WI38 (cell line): Measurements from ENCODE around the gene FBLL1.

ENCODE experiments used
- H3K4me3 ChIP-seq: 2 replicates; pipeline ENCODE4 v1.5.1; 2011; ENCODE audit warnings: low read depth, mild to moderate bottlenecking, control low read depth, low read length
- CTCF ChIP-seq: IDR thresholded peaks from 2 replicates; pipeline ENCODE4 v1.5.1; 2012; ENCODE audit warnings: low read depth, mild to moderate bottlenecking, control low read depth, low read length

FBLL1 gene

DNA sequence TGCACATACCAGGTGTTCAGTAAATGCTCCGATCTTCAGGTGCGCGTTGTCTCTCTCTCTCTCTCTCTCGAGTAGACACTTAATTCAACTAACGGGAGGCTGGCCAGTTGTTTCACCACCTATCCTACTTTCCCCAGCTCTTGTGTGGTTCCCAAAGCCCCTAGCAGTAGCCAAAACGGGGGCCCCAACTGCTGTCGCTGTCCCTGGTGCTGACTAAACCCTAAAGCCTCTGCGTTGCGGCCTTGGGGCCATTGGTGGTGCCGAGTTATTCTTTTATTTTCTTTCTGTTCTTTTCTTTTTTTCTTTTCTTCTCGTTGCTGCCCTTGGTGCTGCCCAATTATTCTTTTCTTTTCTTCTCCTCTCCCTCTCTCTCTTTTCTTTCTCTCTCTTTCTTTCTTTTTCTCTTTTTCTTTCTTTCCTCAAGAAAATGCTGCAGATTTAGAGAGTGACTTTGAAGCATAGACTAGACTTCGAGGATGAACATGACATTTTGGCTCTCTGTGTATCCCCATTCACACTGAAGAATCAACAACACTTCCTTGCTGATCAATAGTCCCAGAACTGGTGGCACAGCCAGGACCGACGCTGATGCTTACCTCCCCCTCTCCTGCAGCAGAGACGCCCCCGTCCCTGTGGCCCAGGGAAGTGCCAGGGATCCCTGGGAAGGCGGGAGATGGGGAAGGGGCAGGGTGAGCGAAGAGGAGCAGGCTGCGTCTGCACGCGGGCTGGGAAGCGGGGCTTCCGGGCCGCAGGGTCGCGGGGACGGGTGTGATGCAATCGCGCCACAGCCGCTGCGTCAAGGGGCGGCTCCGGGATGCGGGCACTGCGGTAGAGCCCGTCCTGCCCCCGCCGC is at the start of gene FBLL1:
FBLL1 (plus strand) TSS at position 785 of the 853 bp plus-strand sequence. CDS start 200 bp downstream, outside the sequence.
- no peak for TF ChIP-seq CTCF
- no peak within 1 kb of the TSS for H3K4me3 ChIP-seq

DNA sequence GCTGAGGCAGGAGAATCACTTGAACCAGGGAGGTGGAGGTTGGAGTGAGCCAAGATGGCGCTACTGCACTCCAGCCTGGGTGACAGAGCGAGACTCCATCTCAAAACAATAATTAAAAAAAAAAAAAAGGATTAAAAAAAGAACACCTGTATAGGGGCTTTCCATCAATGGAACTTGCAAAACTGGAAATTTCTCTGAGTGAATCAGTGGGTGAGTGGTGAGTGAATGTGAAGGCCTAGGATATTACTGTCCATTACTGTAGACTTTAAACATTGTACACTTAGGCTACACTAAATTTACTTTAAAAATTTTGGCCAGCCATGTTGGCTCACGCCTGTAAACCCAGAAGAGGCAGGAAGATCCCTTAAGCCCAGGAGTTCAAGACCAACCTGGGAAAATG is 48.5 kb upstream of the FBLL1 start:
- no peak overlapping the region for H3K4me3 ChIP-seq
- TF ChIP-seq CTCF: no peak

- TF ChIP-seq CTCF: no peak
Observed at GRCh38 chr5:168481330-168481788, 47.7 kb upstream of the FBLL1 start.

GRCh38 chr5:168482361-168482760 is 46.7 kb upstream of the FBLL1 start:
- TF ChIP-seq CTCF: no peak

More at GRCh38 chr5:168481330-168481788, 47.7 kb upstream of the FBLL1 start:
- no peak overlapping the region for H3K4me3 ChIP-seq

GRCh38 chr5:168486136-168486879 is 42.8 kb upstream of the FBLL1 start, which contains the start of gene RARS1:
TSS of gene RARS1 (plus strand) at chr5:168486471. CDS start at chr5:168486499, 28 bp downstream.
- TF ChIP-seq CTCF: peak; percentile 97
- peak within 1 kb of the TSS; percentile 99 for H3K4me3 ChIP-seq

More at GRCh38 chr5:168482361-168482760, 46.7 kb upstream of the FBLL1 start:
- H3K4me3 ChIP-seq: no peak overlapping the region

GRCh38 chr5:168489059-168489458 is 40.0 kb upstream of the FBLL1 start:
- H3K4me3 ChIP-seq: no peak overlapping the region
- TF ChIP-seq CTCF: no peak
